ENCODE data around the gene XIAP.

- TF ChIP-seq CTCF (conservative IDR thresholded peaks at IDR 0.05; ENCODE audit: low read depth in 2 of 2) (no peak), POLR2AphosphoS5 (IDR thresholded peaks at IDR 0.05; ENCODE audit: low read depth) (no peak), EZH2 (IDR thresholded peaks at IDR 0.05; ENCODE audit: low read depth, unreplicated experiment) (no peak), EZH2phosphoT487 (IDR thresholded peaks at IDR 0.05; ENCODE audit: unreplicated experiment) (no peak), REST (IDR thresholded peaks at IDR 0.05; ENCODE audit: unreplicated experiment) (no peak), ZNF331 (CRISPR knock-in tag; IDR thresholded peaks at IDR 0.05; ENCODE audit: low read depth) (no peak), NANOG (IDR thresholded peaks at IDR 0.05; ENCODE audit: borderline replicate concordance) (no peak), ETS1 (IDR thresholded peaks at IDR 0.05) (no peak), ZNF462 (CRISPR knock-in tag; IDR thresholded peaks at IDR 0.05) (no peak)
These were observed 22.5 kb downstream of the XIAP start for GRCh38 chrX:123882391-123882790.
